GM21825 (cell line): ENCODE data around the gene WNT5B.

Experiments used
- ATAC-seq: cut with Tn5 transposase; IDR thresholded peaks from one replicate; pipeline ENCODE4 v1.9.1; 2021; ENCODE audit warnings: mild to moderate bottlenecking, moderate library complexity; ENCODE audit not compliant: unreplicated experiment

Gene WNT5B

DNA sequence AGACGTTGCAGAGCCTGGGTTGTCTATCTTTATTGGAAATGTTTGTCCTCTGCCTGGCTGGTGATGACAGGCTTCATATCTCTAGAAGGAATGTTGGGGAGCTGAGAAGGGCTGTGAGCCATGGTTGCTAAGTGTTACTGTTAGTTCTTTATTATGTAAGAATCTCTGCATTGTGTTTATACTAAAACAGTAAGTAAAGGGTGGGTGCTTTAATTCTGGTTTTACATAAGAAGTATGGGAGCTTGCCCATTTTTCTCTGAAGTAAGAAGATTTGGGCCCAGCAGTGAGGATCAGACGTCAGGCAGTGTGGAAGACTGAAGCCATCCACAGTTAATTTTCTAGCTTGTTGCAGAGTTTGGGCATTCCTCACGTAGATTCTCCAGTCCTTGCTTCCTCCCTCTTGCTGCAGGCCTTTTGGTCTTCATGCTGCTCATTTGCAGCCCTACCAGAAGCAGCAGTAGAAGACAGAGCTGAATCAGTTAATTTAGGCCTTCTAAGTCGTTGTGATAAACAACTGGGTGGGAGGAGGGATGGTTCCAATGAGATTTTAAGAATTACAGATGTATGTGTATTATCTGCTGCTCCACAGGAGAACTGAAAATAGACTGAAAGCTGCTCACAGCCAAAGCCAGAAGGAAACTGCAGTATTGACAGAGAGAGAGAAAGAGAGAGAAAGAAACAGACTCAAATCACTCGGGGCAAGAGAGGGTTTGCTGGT is 21.4 kb downstream of the WNT5B start:
- ATAC-seq: no peak

DNA sequence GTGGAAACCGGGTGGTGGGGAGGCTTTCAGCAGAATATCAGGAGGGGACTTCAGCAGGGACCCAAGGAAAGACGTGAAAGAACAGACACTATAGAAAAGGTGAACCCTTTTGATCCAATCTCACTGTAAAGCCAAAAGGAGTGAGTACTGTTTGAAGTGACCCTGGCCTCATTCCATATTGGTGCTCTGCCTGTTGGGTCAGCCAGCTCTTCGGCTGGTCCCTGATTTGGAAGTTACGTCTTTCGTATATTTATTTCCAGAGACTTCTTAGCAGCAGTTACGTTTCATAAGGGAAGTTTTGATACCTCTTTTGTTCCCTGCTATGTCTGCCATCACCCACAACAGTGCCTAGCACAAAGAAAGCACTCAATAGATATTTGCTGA is 21.9 kb downstream of the WNT5B start:
- no peak for ATAC-seq

DNA sequence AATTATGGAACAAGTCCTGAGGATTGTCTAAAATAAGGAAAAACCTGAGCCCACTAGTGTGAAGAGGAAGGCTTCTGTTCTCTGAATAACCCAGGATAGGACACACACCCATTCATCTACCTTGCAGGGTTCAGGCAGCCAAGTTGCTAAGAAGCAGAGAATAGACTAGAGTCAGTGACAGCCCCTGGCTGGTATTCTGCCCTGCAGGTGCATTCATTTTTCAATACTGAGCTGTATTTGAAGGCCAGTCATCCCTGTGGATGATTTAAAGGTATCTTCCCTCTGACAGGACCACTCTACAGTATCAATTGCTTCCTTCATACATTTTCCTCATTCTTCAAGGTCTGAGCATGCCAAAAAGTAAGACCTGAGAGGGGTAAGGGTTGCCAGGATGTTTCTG is 22.9 kb downstream of the WNT5B start:
- no peak for ATAC-seq

DNA sequence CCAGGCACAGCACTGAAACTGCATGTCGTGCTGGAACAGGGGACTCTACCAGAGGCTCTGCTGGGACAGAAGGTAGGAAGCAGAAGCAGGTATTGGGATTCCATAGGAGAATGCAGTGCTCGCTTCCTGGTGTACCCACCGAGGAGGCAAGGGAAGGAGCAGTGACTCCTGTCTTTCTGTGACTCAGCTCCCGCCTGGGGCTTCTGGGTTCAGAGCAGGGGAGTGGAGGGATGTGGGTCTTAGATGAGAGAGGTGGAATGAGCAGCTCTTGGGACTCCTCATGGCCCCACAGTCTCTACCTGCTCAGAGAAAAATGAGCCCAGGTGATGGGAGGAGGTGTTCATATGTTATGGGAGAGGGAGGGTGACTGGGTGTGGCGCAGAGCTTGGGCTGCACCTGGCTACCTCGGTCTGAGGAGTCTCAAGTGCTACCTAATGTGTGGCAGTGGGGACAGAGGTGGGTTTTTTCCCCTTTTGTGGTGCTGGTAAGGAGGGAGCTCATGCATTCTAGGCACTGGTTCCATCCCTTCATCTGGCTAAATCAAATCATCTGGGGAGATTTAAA is 26.3 kb downstream of the WNT5B start:
- ATAC-seq: no peak

DNA sequence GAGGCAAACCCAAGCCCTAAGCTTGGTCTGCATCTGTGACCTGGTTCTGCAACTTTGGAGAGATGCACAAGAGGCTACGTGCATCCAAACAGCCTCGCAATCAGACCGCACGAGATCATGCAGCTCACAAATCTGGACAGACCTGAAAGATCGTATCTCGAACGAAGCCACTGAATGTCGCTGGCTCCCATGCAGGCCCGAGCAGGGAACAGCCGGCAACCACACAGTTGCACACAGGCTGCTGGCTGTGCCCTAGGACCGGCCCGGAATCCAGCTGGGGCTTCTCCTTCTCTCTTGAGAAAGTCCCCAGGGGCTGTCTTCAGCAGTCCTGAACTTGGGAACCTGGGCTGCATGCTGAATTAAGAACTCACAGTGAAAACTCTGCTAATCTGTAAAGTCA is 27.9 kb downstream of the WNT5B start:
- no peak for ATAC-seq

DNA sequence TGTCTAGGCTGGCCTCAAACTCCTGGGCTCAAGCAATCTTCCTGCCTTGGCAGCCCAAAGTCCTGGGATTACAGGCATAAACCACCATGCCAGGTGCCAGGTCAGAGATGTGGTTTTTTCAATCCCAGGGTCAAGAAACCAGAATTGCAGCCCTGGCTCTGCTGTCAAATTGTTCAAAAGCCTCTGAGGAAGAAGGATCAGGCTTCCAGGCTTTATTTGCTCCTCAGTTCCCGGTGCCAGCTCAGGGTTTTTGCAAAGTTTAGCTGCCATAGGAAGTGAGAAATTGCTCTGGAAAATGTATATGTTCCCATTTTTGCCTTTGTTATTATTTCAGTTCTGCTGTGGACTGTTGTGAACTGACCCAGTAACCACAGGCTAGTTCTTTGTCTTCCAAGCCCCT is 28.7 kb downstream of the WNT5B start:
- no peak for ATAC-seq

DNA sequence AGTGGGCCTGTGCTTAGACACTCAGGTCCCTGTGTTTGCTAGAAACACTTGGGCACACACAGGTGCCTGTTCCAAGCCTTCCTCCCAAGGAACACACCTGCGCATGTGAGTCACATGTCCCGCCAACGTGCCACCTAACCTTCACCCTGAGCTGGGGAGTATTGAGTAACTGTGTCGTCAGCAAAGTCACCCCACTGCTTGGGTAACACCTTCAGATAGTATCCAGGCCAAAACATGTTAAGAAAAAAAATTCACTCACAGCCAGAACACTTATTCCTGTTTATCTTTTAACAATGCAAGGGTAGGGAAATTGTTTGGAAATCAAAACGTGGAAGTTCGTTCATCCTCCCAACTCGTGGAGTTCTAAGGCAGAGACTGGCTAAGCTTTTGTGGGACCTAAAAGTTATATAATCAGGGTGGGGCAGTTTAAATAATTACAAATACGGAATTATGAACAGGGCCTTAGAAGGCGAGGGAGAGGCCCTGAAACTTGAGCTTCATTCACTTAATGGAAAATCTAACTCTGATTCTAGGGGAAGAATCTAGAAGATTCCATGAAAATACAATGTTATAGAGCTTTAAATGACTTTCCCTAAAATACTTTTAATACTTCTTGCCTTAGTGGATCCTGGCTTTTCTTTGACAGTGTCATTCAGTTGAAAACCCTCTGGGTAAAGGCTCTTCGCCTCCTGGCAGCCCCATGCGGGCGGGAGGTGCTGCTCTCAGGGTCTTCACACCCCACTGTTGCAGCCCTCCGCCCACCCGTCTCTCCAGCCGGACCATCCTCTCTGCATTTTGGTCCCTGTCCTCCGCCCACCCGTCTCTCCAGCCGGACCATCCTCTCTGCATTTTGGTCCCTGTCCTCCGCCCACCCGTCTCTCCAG is 31.5 kb downstream of the WNT5B start:
- no peak for ATAC-seq

DNA sequence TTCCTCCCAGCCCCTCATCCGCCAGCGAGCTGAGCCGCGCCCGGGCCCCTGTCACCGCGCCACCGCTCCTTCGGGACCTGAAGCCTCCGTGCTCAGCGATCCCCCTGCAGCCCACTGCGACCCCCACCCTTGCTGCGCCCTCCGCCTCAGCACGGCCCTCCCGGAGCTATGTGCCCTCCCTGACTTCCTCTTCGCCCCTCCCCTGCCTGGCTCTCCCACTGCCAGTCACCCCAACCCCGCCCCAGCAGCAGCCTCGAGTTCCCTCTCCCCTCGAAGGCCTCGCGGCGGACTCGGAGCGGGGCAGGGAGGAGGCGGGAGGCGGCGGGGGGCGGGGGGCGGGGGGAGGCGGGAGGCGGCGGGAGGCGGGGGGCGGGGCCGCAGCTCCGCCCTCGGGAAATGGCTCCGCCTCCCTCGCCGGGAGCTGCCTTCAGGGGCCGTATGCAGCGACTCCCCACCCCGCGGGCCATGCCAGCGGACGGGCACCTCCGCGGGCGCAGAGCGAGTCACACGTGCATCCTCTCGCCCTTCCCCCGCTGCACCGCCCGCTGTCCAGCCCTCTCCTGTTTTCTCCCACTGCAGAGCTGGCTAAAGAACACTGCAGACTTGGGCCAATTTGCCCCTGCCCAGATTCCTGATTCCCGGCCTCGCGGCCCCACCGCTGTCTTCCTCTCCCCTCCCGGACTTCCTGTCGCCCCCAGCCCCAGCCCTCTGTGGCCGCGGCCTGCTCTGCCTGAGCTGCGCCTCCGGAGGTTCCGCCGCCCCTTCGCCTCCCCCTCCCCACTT is 32.7 kb downstream of the WNT5B start:
- ATAC-seq: peak; percentile 79

DNA sequence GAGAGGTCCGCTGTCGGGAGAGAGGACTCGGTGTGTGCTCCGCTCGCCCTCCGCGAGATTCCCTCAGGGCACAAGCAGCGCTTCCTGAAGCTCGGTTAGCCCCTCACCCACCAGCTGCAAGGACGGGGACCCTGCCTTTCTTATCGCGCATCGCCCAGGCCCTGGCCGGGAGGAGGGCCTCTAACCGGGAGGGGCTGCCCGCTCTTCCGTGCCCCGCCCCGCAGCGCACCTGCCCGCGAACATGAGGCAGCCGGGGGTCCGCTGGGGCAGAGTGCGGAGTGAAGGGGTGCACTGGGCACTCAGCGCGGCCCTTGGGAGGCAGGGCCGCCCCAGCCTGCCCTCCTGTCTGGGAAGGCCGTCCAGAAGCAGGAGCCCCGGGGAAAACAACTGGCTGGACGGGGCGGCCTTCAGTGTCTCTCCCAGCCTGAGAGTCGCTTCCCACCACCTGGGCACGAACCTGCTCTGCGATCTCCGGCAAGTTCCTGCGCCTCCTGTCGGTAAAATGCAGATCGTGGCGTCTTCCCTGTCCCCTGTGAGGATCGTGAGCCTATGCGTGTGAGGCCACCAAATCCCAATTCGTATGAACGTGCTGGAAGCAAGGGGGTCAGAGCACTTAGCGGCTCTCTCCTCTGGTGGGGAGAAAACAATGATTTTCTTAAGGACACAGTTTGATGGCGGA is 33.9 kb downstream of the WNT5B start:
- ATAC-seq: no peak

DNA sequence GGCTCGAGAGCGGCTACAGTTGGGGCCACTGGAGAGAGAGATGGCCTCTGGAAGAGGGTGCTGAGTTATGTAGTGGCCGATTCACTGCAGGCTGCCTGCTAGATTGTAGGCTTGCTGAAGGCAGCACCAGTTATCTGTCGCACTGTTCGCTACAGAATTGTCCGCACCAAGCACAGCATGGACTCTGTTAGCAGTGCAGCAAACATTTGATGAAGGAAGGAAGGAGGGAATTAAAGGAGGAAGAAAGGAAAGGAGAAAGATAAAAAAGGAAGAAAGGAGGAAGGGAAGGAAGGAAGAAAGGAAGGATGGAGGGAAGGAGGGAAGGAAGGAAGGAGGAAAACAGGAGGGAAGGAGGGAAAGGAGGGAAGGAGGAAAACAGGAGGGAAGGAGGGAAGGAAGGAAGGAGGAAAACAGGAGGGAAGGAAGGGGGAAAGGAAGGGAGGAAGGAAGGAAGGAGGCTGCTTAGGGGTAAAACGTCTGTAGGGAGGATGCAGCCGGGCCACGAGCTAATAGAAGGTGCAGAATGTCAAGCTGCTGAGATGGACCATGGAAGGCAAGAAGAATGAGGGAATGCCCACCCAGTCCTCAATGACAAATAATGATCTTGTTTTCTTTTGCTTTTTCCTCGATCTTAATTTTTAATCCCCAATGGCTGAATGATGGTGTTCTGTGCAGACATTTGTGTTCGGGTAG is 34.6 kb downstream of the WNT5B start:
- no peak for ATAC-seq

DNA sequence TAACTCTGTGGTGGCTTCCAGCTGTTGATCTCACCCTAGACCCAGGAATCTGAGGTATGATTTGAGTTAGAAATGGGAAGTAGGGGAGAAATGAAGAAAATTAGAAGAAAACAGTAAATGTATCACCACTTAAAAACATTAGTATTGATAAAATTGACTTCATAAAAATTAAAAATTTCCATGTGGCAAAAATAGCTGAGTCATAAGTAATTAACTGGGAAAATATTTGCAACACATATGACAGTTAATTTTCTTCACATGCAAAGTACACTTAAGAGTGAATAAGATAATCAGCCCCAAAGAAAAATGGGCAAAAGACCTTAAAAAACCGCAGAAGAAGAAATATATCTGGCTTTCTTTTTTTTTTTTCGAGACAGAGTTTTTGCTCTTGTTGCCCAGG is 36.3 kb downstream of the WNT5B start:
- ATAC-seq: no peak

DNA sequence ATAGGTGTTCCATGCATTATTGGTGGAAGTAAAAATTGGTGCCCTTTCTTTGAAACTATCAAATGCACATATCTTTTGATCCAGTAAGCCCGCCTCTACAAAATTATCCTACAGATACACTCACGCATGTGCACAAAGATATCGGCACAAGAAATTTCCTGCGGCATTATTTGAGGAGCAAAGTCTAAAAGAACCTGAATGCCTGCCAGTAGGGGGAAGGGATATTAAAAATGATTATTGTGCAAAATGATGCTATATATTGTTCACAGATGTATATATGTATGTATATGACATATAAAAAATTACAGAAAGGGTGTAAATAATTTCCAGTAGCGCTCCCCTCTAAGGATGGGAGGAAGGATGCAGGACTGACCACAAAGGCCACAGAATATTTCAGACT is 37.2 kb downstream of the WNT5B start:
- ATAC-seq: no peak

DNA sequence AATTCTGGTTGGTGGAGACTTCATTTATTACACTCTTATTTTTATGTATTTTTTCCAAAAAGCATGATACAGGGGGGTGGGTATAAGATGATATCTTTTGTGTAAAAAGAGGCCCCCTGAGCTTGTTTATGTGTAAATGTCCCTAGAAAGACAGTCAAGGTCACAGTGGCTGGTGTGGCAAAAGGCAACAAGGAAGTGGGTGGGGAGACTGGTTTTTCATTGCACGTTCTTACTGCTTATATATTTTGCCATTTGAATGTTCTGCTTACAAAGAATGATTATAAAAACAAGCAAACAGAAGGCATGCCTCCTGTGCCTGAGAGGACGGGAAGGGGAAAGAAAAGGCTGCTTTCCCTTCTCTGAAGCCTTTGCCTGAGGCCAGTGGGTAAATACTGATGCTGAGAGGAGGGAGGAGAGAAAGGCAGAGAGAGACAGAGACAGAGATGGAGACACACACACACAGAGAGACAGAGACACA is 37.7 kb downstream of the WNT5B start:
- no peak for ATAC-seq

DNA sequence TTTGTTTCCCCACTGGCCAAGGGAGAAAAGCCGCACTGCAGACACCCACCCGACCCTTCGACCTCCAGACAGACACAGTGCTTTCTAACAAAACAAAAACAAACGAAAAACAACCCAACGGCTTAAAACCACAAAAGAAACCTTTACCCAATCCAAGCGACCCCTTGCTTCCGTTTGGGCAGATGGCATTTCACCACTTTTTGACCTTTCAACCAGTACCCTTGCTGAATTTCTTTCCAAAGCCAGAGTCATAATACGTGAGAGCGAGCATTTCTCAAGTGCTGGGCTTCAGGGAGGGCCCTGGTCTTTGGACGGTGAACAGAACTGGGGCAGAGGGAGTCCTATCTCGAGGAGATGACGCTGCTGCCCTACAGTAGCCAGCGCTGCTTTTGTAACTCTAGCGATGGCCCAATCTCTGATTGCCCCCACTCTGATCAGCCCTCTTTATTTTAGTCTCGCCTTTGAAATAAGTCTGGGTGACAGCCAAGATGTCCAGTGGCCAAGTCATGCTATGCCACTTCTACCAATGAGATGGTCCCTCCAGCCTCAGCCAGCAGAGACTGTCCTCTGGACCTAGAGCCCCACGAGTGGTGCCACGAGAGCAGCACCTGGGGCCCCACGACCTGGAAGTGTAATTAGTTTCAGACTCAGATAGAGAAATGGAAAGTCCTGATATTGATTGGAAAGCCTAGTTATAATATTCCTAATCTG is 40.0 kb downstream of the WNT5B start:
- ATAC-seq: no peak

DNA sequence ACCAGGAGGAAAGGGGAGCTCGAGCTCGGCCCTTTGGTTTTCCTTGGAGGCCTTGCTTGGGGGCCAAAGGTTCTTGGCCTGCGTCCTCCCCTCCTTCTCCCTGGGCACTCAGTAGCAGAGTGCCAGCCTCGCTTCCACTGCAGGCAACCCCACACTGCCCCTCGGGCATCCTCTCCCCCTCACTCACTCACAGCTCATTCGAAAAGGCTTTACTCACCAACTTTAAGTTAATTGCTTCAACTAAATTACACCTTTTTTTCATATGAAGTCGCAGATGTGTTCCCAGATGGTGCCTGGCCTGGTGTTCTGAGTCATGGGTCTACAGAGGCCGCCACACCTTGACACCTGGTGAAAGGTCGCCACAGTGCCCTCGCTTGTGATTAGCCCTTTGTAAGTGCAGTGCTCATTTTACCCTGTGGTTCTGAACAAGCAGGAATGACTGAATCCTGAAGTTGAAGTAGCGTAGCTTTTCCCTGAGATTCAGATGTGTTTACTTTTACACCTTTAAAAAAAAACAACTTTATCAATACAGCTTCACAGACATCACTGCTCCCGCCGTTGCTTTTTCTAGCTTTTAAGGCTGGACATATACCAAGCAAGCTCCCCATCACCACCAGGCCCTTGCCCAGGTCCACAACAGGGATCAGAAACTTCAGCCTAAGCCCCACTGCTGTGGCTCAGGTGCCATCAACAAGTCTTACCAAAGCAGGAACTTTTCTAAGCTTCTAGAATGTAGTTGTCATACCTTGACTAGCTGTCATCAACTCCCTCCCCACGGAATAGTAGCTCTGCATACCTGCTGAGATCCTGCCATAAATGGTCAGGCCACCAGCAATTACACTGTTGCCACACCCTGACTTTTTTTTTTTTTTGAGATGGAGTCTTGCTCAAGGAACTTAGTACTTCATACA is 41.6 kb downstream of the WNT5B start:
- no peak for ATAC-seq

DNA sequence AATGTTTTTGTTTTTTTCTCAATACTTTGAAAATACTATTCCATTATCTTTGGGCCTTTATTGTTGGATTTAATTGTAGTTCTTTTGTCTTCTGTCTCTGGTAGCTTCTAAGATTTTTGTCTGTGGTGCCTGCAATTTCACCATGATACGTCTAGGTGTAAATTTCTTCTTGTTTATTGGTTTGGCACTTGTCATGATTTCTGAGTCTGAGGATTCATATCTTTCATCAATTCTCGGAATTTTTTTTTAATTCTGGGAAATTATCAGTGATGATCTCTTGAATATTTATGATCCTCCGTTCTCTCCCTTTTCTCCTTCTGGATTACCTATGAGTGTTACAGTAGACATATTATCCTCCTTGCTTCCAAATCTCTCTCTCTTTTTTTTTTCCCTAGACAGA is 47.0 kb downstream of the WNT5B start:
- no peak for ATAC-seq

DNA sequence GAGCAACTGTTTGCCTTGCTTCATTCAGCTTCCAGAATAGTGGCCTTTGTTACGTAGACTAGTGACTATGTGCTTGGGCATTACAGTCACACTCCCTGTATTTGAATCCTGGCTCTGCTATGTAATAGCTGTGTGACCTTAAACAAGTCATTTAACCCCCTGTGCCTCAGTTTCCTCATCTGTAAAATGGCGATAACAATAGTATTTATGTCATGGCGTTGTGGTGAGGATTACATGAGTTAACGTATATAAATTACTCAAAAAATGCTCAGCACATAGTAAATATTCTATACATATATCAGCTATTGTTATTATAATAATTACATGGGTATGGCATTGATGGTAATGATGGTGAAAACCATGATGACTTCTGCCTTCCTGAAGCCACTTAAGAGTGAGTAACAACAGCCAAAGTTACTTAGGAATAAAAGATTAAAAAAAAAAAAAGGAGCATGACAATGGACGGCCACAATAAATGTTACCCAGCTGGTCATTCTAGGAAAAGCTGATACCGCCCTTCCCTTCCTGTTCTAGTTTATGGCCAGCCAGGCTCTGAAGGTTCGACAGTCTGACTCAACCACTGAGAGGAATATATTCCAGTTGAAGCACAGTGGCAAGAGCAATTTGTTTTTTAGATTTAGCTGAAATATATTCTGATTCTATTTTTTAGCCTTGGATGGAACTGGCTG is 51.9 kb downstream of the WNT5B start:
- ATAC-seq: no peak

DNA sequence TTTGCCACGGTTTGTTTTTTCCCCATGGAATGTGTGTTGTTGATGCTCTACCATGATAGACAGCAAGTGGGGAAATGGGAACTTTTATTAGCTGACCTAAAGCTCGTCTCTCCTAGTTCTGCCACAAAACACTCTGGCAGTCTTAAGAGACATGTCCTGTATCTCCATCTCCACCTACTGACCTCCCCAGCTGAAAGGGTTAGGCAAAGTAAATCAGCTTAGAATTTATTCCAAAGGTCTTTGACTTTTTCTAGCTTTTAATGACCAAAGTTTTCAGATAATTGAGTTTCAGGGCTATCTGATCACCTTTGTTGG is 52.4 kb downstream of the WNT5B start:
- no peak for ATAC-seq
